22Rv1 (cell line): ENCODE measurements around the gene CLHC1.

Source experiments
- CTCF ChIP-seq: fragments of 450-650 bp; IDR thresholded peaks from 2 replicates; pipeline ENCODE4 v1.5.1; 2017; ENCODE audit warnings: mild to moderate bottlenecking
- ZFX ChIP-seq: fragments of 450-650 bp; IDR thresholded peaks from 2 replicates; pipeline ENCODE4 v1.6.1; 2017; ENCODE audit warnings: antibody characterized with exemption, borderline replicate concordance

GRCh38 chr2:55147041-55147440 lies 85.1 kb downstream of the CLHC1 start:
- TF ChIP-seq CTCF, result no peak
- TF ChIP-seq ZFX, result no peak
